NT2/D1 (cell line): Measurements from ENCODE around the gene GNB3.
A peak's percentile ranks its signal among the peaks of the same experiment; 100 is the strongest.

Source experiments
- DNase-seq: peaks from one replicate; pipeline ENCODE4 v3.0.0-alpha.2; 2011; ENCODE audit warnings: low read depth, low spot score
- H3K27me3 ChIP-seq: 2 replicates; pipeline ENCODE4 v1.6.0; 2011; ENCODE audit warnings: mild to moderate bottlenecking; ENCODE audit not compliant: insufficient read length, insufficient read depth
- H3K36me3 ChIP-seq: 2 replicates; pipeline ENCODE4 v1.6.1; 2011; ENCODE audit warnings: mild to moderate bottlenecking, low read length, mixed read lengths; ENCODE audit not compliant: insufficient read depth, insufficient read length
- H3K4me1 ChIP-seq: 2 replicates; pipeline ENCODE4 v1.5.1; 2011; ENCODE audit not compliant: insufficient read depth, insufficient read length
- H3K4me3 ChIP-seq: 2 replicates; pipeline ENCODE4 v1.5.1; 2011; ENCODE audit warnings: low read depth; ENCODE audit not compliant: insufficient read length
- H3K9ac ChIP-seq: 2 replicates; pipeline ENCODE4 v1.6.0; 2011; ENCODE audit warnings: low read depth; ENCODE audit not compliant: insufficient read length
- H3K9me3 ChIP-seq: 2 replicates; pipeline ENCODE4 v1.5.1; 2011; ENCODE audit warnings: mild to moderate bottlenecking, low read length; ENCODE audit not compliant: insufficient read depth
- SUZ12 ChIP-seq: IDR thresholded peaks from 2 replicates; pipeline ENCODE4 v1.6.1; 2011; ENCODE audit not compliant: insufficient read length, insufficient read depth; ENCODE audit errors: extremely low read depth
- YY1 ChIP-seq: IDR thresholded peaks from 2 replicates; pipeline ENCODE4 v1.6.1; 2011; ENCODE audit not compliant: insufficient read length, insufficient read depth
- ZNF274 ChIP-seq: IDR thresholded peaks from 2 replicates; pipeline ENCODE4 v1.6.1; 2011; ENCODE audit warnings: mild to moderate bottlenecking, low read depth, low read length

The GNB3 gene

GRCh38 chr12:6833189-6833890 is 7.4 kb upstream of the GNB3 start:
- Histone ChIP-seq H3K4me3 (no peak overlapping the region), H3K27me3 (no peaks in the 10 kb centered on the region), H3K9ac (no peak overlapping the region), H3K4me1 (peaks cover 23% of the 10 kb centered on the region), H3K9me3 (no peaks in the 10 kb centered on the region), H3K36me3 (peaks cover 80% of the 10 kb centered on the region)
- DNase-seq = no peak
- TF ChIP-seq SUZ12 = no peak
- no peak for TF ChIP-seq ZNF274
- TF ChIP-seq YY1 = no peak

- H3K36me3 ChIP-seq = peaks cover 89% of the 10 kb centered on the region
Observed at GRCh38 chr12:6834254-6834653, 6.5 kb upstream of the GNB3 start.

GRCh38 chr12:6834873-6835272 is 5.9 kb upstream of the GNB3 start:
- H3K4me1 ChIP-seq = peaks cover 20% of the 10 kb centered on the region
- H3K9me3 ChIP-seq = no peaks in the 10 kb centered on the region
- no peaks in the 10 kb centered on the region for H3K27me3 ChIP-seq
- TF ChIP-seq YY1 (no peak), SUZ12 (no peak), ZNF274 (no peak)
- DNase-seq = no peak
- no peak overlapping the region for H3K4me3 ChIP-seq
- H3K9ac ChIP-seq = no peak overlapping the region
- H3K36me3 ChIP-seq = peaks cover 92% of the 10 kb centered on the region

More at GRCh38 chr12:6834254-6834653, 6.5 kb upstream of the GNB3 start:
- TF ChIP-seq YY1 (no peak), ZNF274 (no peak), SUZ12 (no peak)
- Histone ChIP-seq H3K9me3 (no peaks in the 10 kb centered on the region), H3K4me1 (peaks cover 23% of the 10 kb centered on the region), H3K9ac (no peak overlapping the region), H3K27me3 (no peaks in the 10 kb centered on the region), H3K4me3 (no peak overlapping the region)
- DNase-seq = no peak

- Histone ChIP-seq H3K9me3 (no peaks in the 10 kb centered on the region), H3K4me3 (no peak overlapping the region), H3K4me1 (peaks cover 12% of the 10 kb centered on the region), H3K27me3 (no peaks in the 10 kb centered on the region), H3K9ac (no peak overlapping the region), H3K36me3 (peaks cover 90% of the 10 kb centered on the region)
- no peak for TF ChIP-seq YY1
- TF ChIP-seq ZNF274 = no peak
- TF ChIP-seq SUZ12 = no peak
- DNase-seq = no peak
Observed at GRCh38 chr12:6836851-6837250, 3.9 kb upstream of the GNB3 start.

- DNase-seq = no peak
- peaks cover 12% of the 10 kb centered on the region for H3K4me1 ChIP-seq
- H3K27me3 ChIP-seq = no peaks in the 10 kb centered on the region
- peaks cover 91% of the 10 kb centered on the region for H3K36me3 ChIP-seq
- H3K9ac ChIP-seq = no peak overlapping the region
- no peak for TF ChIP-seq YY1
- no peak for TF ChIP-seq SUZ12
- TF ChIP-seq ZNF274 = no peak
- H3K9me3 ChIP-seq = no peaks in the 10 kb centered on the region
- no peak overlapping the region for H3K4me3 ChIP-seq
Observed at GRCh38 chr12:6837370-6838060, 3.2 kb upstream of the GNB3 start.

GRCh38 chr12:6838854-6839253 is 1.9 kb upstream of the GNB3 start:
- Histone ChIP-seq H3K4me1 (peaks cover 19% of the 10 kb centered on the region), H3K36me3 (peaks cover 95% of the 10 kb centered on the region), H3K9me3 (no peaks in the 10 kb centered on the region), H3K9ac (peak overlapping the region; percentile 18), H3K4me3 (no peak overlapping the region), H3K27me3 (no peaks in the 10 kb centered on the region)
- no peak for DNase-seq
- TF ChIP-seq ZNF274 (no peak), YY1 (no peak), SUZ12 (no peak)

- DNase-seq = no peak
- H3K27me3 ChIP-seq = no peaks in the 10 kb centered on the region
- H3K4me1 ChIP-seq = peaks cover 19% of the 10 kb centered on the region
- peak overlapping the region; percentile 8 for H3K9ac ChIP-seq
- H3K36me3 ChIP-seq = peaks cover 95% of the 10 kb centered on the region
- H3K9me3 ChIP-seq = no peaks in the 10 kb centered on the region
- TF ChIP-seq YY1 (no peak), SUZ12 (no peak), ZNF274 (no peak)
- H3K4me3 ChIP-seq = no peak overlapping the region
Observed at GRCh38 chr12:6839482-6840201, 1.1 kb upstream of the GNB3 start.
